ENCODE data around the gene PTPRG.

The PTPRG gene

DNA sequence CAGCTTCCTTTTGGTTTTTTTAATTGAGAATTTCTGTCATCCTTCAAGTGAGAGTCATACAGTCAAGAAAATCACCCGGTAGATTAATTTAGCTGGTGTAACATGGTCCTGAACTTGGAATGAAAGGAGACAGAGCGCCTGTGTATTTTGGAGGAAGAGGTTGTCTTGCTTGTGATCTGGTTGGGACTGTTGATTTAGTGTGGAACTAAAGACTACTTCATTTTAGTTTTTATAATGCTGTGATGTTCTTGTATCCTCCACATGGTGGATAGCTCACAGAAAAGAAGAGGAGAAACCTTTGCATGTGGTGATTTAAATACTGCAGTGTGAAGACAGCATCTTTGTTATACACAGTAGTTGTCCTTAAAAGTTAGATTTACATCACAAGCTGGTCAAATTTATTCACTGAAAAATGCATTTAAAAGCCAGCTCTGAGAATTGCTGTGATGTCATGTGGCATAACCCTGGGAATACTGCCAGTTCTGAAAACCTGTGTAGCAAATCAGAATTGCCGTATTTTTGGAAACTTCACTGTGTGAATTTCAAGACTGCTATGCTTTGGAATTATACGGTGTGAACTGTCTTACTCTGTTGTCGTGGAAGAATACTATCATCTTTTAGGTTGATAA lies 268.5 kb downstream of the PTPRG start:
- H3K4me3 ChIP-seq (IDR thresholded peaks at IDR 0.05; ENCODE audit: insufficient read depth, low read depth, low read length): no peak overlapping the region
- no peak overlapping the region for H2AFZ ChIP-seq (ENCODE audit: low read depth)
- no peaks in the 10 kb centered on the region for H3K36me3 ChIP-seq (ENCODE audit: insufficient read depth)
- H4K20me1 ChIP-seq (ENCODE audit: insufficient read depth): no peaks in the 10 kb centered on the region
- no peak overlapping the region for H3K27ac ChIP-seq
- no peaks in the 10 kb centered on the region for H3K79me2 ChIP-seq (ENCODE audit: insufficient read depth, low read depth)
- TF ChIP-seq, protein P1, sequence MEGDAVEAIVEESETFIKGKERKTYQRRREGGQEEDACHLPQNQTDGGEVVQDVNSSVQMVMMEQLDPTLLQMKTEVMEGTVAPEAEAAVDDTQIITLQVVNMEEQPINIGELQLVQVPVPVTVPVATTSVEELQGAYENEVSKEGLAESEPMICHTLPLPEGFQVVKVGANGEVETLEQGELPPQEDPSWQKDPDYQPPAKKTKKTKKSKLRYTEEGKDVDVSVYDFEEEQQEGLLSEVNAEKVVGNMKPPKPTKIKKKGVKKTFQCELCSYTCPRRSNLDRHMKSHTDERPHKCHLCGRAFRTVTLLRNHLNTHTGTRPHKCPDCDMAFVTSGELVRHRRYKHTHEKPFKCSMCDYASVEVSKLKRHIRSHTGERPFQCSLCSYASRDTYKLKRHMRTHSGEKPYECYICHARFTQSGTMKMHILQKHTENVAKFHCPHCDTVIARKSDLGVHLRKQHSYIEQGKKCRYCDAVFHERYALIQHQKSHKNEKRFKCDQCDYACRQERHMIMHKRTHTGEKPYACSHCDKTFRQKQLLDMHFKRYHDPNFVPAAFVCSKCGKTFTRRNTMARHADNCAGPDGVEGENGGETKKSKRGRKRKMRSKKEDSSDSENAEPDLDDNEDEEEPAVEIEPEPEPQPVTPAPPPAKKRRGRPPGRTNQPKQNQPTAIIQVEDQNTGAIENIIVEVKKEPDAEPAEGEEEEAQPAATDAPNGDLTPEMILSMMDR (conservative IDR thresholded peaks at IDR 0.05; ENCODE audit: low read depth, low read length): no peak
- H3K27me3 ChIP-seq (ENCODE audit: insufficient read depth, low read depth): no peaks in the 10 kb centered on the region
- no peak overlapping the region for H3K9ac ChIP-seq
- H3K4me1 ChIP-seq (ENCODE audit: low read depth, poor library complexity, severe bottlenecking): no peaks in the 10 kb centered on the region
- no peak overlapping the region for H3K4me2 ChIP-seq

DNA sequence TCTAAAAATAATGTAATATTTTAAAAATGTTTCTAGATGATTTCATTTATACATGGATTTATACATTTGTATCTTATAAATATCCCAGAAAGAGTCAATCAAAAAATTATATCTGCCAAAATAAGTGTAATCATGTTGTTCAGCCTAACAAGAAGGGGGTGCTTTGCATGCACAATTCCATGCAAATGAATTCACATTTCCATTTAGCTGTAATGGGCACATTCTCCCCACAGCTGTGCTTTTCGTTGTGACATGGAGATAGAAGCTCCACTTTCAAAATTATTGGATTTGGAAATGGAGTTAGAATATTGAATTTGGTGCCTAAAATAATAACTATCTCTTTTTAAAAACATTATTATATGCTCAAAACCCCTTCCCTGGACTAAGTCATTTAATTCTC lies 270.6 kb downstream of the PTPRG start:
- Histone ChIP-seq H3K27ac (no peak overlapping the region), H3K27me3 (ENCODE audit: insufficient read depth, low read depth) (no peaks in the 10 kb centered on the region), H4K20me1 (ENCODE audit: insufficient read depth) (no peaks in the 10 kb centered on the region), H3K79me2 (ENCODE audit: insufficient read depth, low read depth) (no peaks in the 10 kb centered on the region), H3K4me3 (IDR thresholded peaks at IDR 0.05; ENCODE audit: insufficient read depth, low read depth, low read length) (no peak overlapping the region), H2AFZ (ENCODE audit: low read depth) (no peak overlapping the region), H3K4me1 (ENCODE audit: low read depth, poor library complexity, severe bottlenecking) (no peaks in the 10 kb centered on the region), H3K36me3 (ENCODE audit: insufficient read depth) (no peaks in the 10 kb centered on the region), H3K9ac (no peak overlapping the region), H3K4me2 (no peak overlapping the region)
- TF ChIP-seq, protein P1 (conservative IDR thresholded peaks at IDR 0.05; ENCODE audit: low read depth, low read length): no peak

DNA sequence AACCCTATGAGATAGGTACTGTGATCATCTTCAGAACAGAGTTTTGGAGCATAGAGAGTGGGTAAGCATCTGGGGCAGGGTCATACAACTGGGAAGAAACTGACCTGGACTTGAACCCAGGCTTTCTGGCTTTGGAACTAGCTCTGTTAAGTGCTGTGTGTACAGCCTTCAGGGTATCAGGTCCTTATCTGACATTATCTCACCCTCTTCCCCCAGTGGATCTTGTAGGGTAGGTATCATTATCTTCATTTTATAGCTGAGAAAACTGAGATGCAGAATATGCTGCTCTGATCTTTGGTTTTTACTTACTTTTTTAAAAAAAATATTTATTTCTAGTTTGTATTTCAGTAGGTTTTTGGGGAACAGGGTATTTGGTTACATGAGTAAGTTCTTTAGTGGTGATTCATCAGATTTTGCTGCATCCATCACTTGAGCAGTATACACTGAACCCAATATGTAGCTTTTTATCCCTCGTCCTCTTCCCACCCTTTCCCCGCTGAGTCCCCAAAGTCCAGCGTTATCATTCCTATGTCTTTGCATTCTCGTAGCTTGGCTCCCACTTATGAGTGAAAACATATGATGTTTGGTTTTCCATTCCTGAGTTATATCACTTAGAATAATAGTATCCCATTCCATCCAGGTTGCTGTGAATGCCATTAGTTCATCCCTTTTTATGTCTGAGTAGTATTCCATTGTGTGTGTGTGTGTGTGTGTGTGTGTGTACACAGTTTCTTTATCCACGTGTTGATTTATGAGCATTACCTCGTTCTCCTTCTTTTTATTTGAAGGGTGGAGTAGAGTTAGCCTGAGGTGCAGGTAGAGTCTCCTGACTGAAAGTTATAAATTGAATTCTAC lies 271.2 kb downstream of the PTPRG start:
- H3K79me2 ChIP-seq (ENCODE audit: insufficient read depth, low read depth): no peaks in the 10 kb centered on the region
- H3K4me3 ChIP-seq (IDR thresholded peaks at IDR 0.05; ENCODE audit: insufficient read depth, low read depth, low read length): no peak overlapping the region

DNA sequence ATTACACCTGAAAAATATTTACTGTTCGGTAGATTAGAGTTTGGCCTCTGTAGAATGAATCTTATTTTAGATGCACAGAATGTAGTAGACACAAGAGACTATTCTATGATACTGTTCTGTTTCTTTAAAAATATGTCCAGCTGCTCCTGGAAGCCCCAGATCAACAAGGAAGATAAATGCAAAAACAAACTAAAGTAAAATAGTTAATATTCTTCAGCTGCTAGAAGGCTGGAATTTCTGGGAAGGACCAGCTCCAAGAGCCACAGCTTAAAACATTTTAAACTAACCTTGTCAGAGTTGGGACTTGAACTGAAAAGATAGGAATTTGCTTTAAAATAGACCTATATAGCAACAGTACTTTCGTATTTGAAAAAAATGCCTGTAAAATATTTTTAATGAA lies 277.9 kb downstream of the PTPRG start:
- Histone ChIP-seq H3K4me1 (ENCODE audit: low read depth, poor library complexity, severe bottlenecking) (no peaks in the 10 kb centered on the region), H2AFZ (ENCODE audit: low read depth) (no peak overlapping the region), H3K79me2 (ENCODE audit: insufficient read depth, low read depth) (no peaks in the 10 kb centered on the region), H4K20me1 (ENCODE audit: insufficient read depth) (no peaks in the 10 kb centered on the region), H3K4me3 (IDR thresholded peaks at IDR 0.05; ENCODE audit: insufficient read depth, low read depth, low read length) (no peak overlapping the region), H3K9ac (no peak overlapping the region), H3K36me3 (ENCODE audit: insufficient read depth) (no peaks in the 10 kb centered on the region), H3K27ac (no peak overlapping the region), H3K4me2 (no peak overlapping the region), H3K27me3 (ENCODE audit: insufficient read depth, low read depth) (no peaks in the 10 kb centered on the region)
- TF ChIP-seq, protein P1 (conservative IDR thresholded peaks at IDR 0.05; ENCODE audit: low read depth, low read length): no peak

More for the DNA sequence above, 271.2 kb downstream of the PTPRG start:
- no peaks in the 10 kb centered on the region for H3K27me3 ChIP-seq (ENCODE audit: insufficient read depth, low read depth)
- no peak overlapping the region for H3K27ac ChIP-seq
- no peaks in the 10 kb centered on the region for H3K36me3 ChIP-seq (ENCODE audit: insufficient read depth)
- no peak overlapping the region for H3K4me2 ChIP-seq
- TF ChIP-seq, protein P1 (conservative IDR thresholded peaks at IDR 0.05; ENCODE audit: low read depth, low read length): no peak
- H3K9ac ChIP-seq: no peak overlapping the region
- H2AFZ ChIP-seq (ENCODE audit: low read depth): no peak overlapping the region
- no peaks in the 10 kb centered on the region for H4K20me1 ChIP-seq (ENCODE audit: insufficient read depth)
- H3K4me1 ChIP-seq (ENCODE audit: low read depth, poor library complexity, severe bottlenecking): no peaks in the 10 kb centered on the region
